Colonic mucosa (tissue), 4 donors: Measurements from ENCODE around the gene LMBR1L. TPM values are rescaled to one million over a fixed set of nuclear protein-coding genes. Genes with fewer than 3 reads are reported as not detected.

Experiments used
- DNase-seq: peaks from one replicate; pipeline ENCODE4 v3.0.0-alpha.2; 2020
- H3K27ac ChIP-seq: fragments of 200-600 bp; one replicate; pipeline ENCODE4 v1.8.0; 2021
- H3K27me3 ChIP-seq: fragments of 200-600 bp; one replicate; pipeline ENCODE4 v1.8.0; 2021
- H3K36me3 ChIP-seq: fragments of 200-600 bp; one replicate; pipeline ENCODE4 v1.8.0; 2021
- H3K4me1 ChIP-seq: fragments of 200-600 bp; one replicate; pipeline ENCODE4 v1.8.0; 2021; ENCODE audit warnings: mild to moderate bottlenecking
- H3K4me3 ChIP-seq: fragments of 200-600 bp; one replicate; pipeline ENCODE4 v1.8.0; 2021
- H3K9ac ChIP-seq, 2 donors: one replicate each; pipeline ENCODE4 v1.7.0; 2013; ENCODE audit warnings: control low read depth in 2 of 2, low read depth in 2 of 2, low read length in 2 of 2
- H3K9me3 ChIP-seq: fragments of 200-600 bp; one replicate; pipeline ENCODE4 v1.8.0; 2021
- CTCF ChIP-seq: fragments of 200-600 bp; IDR thresholded peaks from one replicate; pipeline ENCODE4 v1.8.0; 2022; ENCODE audit warnings: antibody characterized with exemption, mild to moderate bottlenecking
- intact Hi-C: fragments of 100-400 bp; cut with DNase I; formaldehyde crosslinking; loops from one replicate; pipeline ENCODE4 v1.14.1; 2022
- total RNA-seq, 2 donors: library from RNA; stranded (reverse); fragmentation: NEBNext Ultra II Directional in 1 of 2; extraction: Animal tissue kit (Norgen Biotek cat#: 25700) in 1 of 2; gene quantifications; one replicate each; pipeline ENCODE4 v1.2.1, GENCODE V29; 2021
- donor health status: healthy.
- donor health status: DM: no; HTN: no; CAD: no.
- donor health status: DM: no; HTN: no; CAD: no.

Gene LMBR1L
- total RNA-seq, 2 donors from 2014 or later: 36.9 to 38.2 TPM

- Histone ChIP-seq H3K9me3 (no peaks in the 10 kb centered on the region), H3K4me3 (no peak overlapping the region), H3K9ac (no peak overlapping the region), H3K27me3 (no peaks in the 10 kb centered on the region), H3K27ac (no peak overlapping the region), H3K36me3 (no peaks in the 10 kb centered on the region), H3K4me1 (no peaks in the 10 kb centered on the region)
- no peak for TF ChIP-seq CTCF
- no peak for DNase-seq
- intact Hi-C loops: no loop called here
Observed at GRCh38 chr12:49079793-49080192, 30.9 kb downstream of the LMBR1L start.

- H3K9me3 ChIP-seq: no peaks in the 10 kb centered on the region
- no peak for DNase-seq
- H3K27ac ChIP-seq: no peak overlapping the region
- TF ChIP-seq CTCF: no peak
- H3K4me1 ChIP-seq: peaks cover 8% of the 10 kb centered on the region
- intact Hi-C loops: no loop called here
- H3K27me3 ChIP-seq: no peaks in the 10 kb centered on the region
- H3K4me3 ChIP-seq: no peak overlapping the region
- H3K36me3 ChIP-seq: no peaks in the 10 kb centered on the region
- H3K9ac ChIP-seq: no peak overlapping the region
Observed at GRCh38 chr12:49070971-49071370, 39.7 kb downstream of the LMBR1L start.

- intact Hi-C loops: loop anchor here (10.0 kb wide), 1 partner anchor 55 kb away; no protein-coding TSS in a partner anchor
Observed at GRCh38 chr12:49069507-49070346, 40.9 kb downstream of the LMBR1L start, which contains the start of gene RHEBL1. Gene RHEBL1 (minus strand): TSS chr12:49069979. CDS start chr12:49069785, 194 bp downstream.

GRCh38 chr12:49068879-49069506, 41.7 kb downstream of the LMBR1L start:
- Histone ChIP-seq H3K27me3 (no peaks in the 10 kb centered on the region), H3K9ac (peak overlapping the region; percentile 53 to 70), H3K4me1 (peaks cover 8% of the 10 kb centered on the region), H3K36me3 (no peaks in the 10 kb centered on the region), H3K27ac (no peak overlapping the region), H3K4me3 (peak overlapping the region; percentile 74), H3K9me3 (no peaks in the 10 kb centered on the region)
- DNase-seq: no peak
- TF ChIP-seq CTCF: no peak
- intact Hi-C loops: loop anchor here (10.0 kb wide), 1 partner anchor 56 kb away; no protein-coding TSS in a partner anchor

More at GRCh38 chr12:49069507-49070346, 40.9 kb downstream of the LMBR1L start, which contains the start of gene RHEBL1:
- H3K9ac ChIP-seq: peak within 1 kb of the TSS; percentile 53 to 70
- H3K27me3 ChIP-seq: no peaks in the 10 kb centered on the region
- no peaks in the 10 kb centered on the region for H3K36me3 ChIP-seq
- H3K4me1 ChIP-seq: peaks cover 8% of the 10 kb centered on the region
- peak within 1 kb of the TSS; percentile 74 for H3K4me3 ChIP-seq
- DNase-seq: peak; percentile 99
- no peak for TF ChIP-seq CTCF
- H3K27ac ChIP-seq: peak within 1 kb of the TSS; percentile 54
- H3K9me3 ChIP-seq: no peaks in the 10 kb centered on the region

GRCh38 chr12:49066120-49066519, 44.5 kb downstream of the LMBR1L start:
- no peaks in the 10 kb centered on the region for H3K36me3 ChIP-seq

More at GRCh38 chr12:49066120-49066519, 44.5 kb downstream of the LMBR1L start:
- peaks cover 8% of the 10 kb centered on the region for H3K4me1 ChIP-seq
- intact Hi-C loops: loop anchor here (10.0 kb wide), 1 partner anchor 59 kb away; no protein-coding TSS in a partner anchor
- H3K27ac ChIP-seq: no peak overlapping the region
- DNase-seq: no peak
- TF ChIP-seq CTCF: no peak
- H3K9me3 ChIP-seq: no peaks in the 10 kb centered on the region
- no peak overlapping the region for H3K4me3 ChIP-seq
- H3K9ac ChIP-seq: no peak overlapping the region
- no peaks in the 10 kb centered on the region for H3K27me3 ChIP-seq
